ENCODE results near the gene MILR1. TPM values are rescaled to one million over a fixed set of nuclear protein-coding genes. Genes with fewer than 3 reads are reported as not detected.
A peak's percentile ranks its signal among the peaks of the same experiment; 100 is the strongest.
"Not testable (repeated sequence)": the region's sequence is repeated elsewhere in the genome, so short reads cannot be mapped to it uniquely, and the experiment has no call there.

MILR1 gene
- polyA plus RNA-seq, 6 donors from 2014 or later, result 5.7 to 52.7 (median 15.9) TPM

GRCh38 chr17:64439956-64440355 is 9.0 kb upstream of the MILR1 start:
- no peak for ATAC-seq (ENCODE audit: low read depth in 2 of 2)
- Mint-ChIP-seq H3K4me1 (peaks cover 17 to 31% (median 21%) of the 10 kb centered on the region in 3 donors), H3K9me3 (peaks cover 10 to 36% (median 32%) of the 10 kb centered on the region in 7 donors), H3K36me3 (peaks cover 13 to 14% of the 10 kb centered on the region in 2 donors), H3K27me3 (no peaks in the 10 kb centered on the region), H3K27ac (no peak overlapping the region), H3K4me3 (peak overlapping the region in 2 of 8 donors; percentile 53 to 73)
- no peak for DNase-seq

DNA sequence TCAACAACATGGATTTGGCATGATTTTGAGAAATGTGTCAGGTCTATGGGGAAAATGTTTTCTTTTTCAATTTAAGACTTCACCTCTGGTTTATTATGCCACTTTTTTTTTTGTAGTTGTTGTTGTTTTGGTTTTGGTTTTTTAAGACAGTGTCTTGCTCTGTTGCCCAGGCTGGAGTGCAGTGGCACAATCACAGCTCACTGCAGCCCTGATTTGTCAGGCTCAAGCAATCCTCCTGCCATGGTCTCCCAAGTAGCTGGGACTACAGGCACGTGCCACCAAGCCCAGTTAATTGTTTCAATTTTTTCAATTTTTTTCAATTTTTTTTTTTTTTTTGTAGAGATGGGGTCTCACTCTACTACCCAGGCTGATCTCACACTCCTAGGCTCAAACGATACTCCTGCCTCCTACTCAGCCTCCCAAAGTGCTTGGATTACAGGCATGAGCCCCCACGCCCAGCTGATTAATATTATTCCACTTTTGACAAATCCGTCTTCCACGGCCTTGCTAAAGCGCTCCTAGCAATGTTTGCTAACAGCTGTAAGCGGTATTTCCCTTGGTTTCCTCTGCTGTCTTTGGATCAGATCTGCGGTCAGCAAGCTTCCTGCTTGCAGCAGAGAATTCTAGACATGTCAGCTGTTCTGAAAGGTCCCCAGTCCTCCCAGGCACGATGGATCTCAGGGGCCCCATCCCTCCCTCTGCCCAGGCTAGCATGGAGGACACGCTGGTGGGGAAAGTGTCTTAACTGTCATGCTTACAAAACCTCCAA is 7.0 kb upstream of the MILR1 start:
- H3K4me1 Mint-ChIP-seq, result peaks cover 17 to 31% (median 21%) of the 10 kb centered on the region in 3 donors
- H3K36me3 Mint-ChIP-seq, result peaks cover 9 to 14% of the 10 kb centered on the region in 2 donors
- peak; percentile 57 to 72 for ATAC-seq (ENCODE audit: low read depth in 2 of 2)
- no peaks in the 10 kb centered on the region for H3K27me3 Mint-ChIP-seq
- no peak for DNase-seq
- peak overlapping the region; percentile 44 to 93 (median 76) for H3K27ac Mint-ChIP-seq
- peak overlapping the region in 7 of 8 donors; percentile 61 to 86 (median 66) for H3K4me3 Mint-ChIP-seq
- peaks cover 10 to 32% (median 28%) of the 10 kb centered on the region in 7 donors for H3K9me3 Mint-ChIP-seq

DNA sequence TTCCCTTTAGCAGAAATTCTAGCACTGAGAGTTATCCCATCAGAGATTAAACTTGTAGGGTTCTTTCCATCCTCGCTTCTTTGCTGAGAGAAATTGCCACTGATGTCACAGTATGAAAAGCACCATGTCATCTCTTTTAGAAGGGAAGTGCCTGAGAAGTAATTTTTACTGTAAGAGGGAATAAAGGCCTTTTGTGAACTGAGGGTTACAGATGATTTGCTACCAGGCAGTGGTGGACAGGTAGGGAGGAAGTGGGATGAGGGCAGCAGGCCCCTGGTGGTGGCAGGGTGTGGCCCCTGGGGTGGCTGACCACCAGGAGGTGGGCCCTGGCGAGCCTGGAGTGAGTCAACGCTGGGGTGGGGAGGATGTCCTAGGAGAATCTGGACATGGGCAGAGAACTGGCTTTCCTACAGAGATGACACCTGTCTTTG is 6.4 kb upstream of the MILR1 start:
- DNase-seq (no peak), ATAC-seq (ENCODE audit: low read depth in 2 of 2) (peak; percentile 28 to 49)
- Mint-ChIP-seq H3K4me3 (peak overlapping the region in 6 of 8 donors; percentile 61 to 86 (median 70)), H3K9me3 (peaks cover 10 to 26% (median 22%) of the 10 kb centered on the region in 7 donors), H3K27ac (peak overlapping the region in 4 of 6 donors; percentile 74 to 93 (median 80)), H3K36me3 (peaks cover 9 to 14% of the 10 kb centered on the region in 2 donors), H3K27me3 (no peaks in the 10 kb centered on the region), H3K4me1 (peaks cover 17 to 31% (median 21%) of the 10 kb centered on the region in 3 donors)

DNA sequence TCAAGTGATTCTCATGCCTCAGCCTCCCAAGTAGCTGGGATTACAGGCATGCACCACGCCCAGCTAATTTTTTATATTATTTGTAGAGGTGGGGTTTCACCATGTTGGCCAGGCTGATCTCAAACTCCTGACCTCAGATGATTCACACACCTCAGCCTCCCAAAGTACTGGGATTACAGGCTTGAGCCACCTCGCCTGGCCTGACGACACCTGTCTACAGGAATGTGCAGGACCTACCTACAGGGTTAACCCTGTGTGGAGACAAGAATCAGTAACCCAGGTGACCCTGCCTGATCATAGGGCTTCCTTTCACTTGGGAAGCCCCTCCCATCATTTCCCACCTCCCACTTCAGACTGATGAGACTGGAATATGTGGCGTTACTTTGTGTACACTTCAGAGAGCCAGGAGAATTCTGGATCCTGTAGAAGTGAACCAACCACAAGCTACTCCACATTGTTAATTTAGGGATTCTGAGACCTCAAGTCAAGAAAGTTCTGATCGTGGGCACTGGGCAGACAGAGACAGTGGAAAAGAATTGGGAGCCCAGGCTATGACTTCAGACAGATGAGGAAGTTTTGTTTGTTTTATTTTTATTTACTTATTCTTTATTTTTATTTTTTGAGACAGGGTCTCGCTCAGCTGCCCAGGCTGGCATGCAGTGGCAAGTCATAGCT is 5.7 kb upstream of the MILR1 start:
- Mint-ChIP-seq H3K27me3 (no peaks in the 10 kb centered on the region), H3K27ac (peak overlapping the region in 3 of 6 donors; percentile 16 to 94 (median 72)), H3K36me3 (peaks cover 9 to 14% of the 10 kb centered on the region in 2 donors), H3K9me3 (peaks cover 8 to 19% (median 15%) of the 10 kb centered on the region in 7 donors), H3K4me1 (peaks cover 17 to 33% (median 21%) of the 10 kb centered on the region in 3 donors), H3K4me3 (peak overlapping the region in 1 of 8 donors; percentile 65)
- ATAC-seq (ENCODE audit: low read depth in 2 of 2) (no peak), DNase-seq (no peak)

DNA sequence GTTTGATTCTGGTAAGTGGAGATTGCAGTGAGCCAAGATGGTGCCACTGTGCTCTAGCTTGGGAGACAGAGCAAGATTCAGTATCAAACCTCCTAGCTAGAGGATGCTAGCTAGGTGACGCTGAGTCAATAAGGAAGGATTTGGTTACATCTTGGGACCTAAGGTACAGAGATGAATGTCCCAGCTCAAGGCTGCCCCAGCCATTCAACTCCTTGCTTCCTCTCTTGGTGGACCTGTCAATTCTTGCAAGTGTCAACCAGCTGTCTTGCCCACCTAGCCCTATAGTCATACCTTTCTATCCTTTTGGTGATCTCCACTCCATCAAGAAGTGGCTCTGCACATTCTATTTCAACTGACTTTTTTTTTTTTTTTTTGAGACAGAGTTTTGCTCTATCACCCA is 1.4 kb upstream of the MILR1 start:
- Mint-ChIP-seq H3K4me3 (no peak overlapping the region), H3K36me3 (no peaks in the 10 kb centered on the region), H3K27ac (peak overlapping the region in 1 of 6 donors; percentile 80), H3K27me3 (no peaks in the 10 kb centered on the region), H3K9me3 (no peaks in the 10 kb centered on the region), H3K4me1 (peaks cover 24 to 56% (median 49%) of the 10 kb centered on the region in 3 donors)
- no peak for DNase-seq
- ATAC-seq (ENCODE audit: low read depth in 2 of 2), result no peak

GRCh38 chr17:64449545-64449944 is 630 bp downstream of the MILR1 start:
- DNase-seq (no peak), ATAC-seq (ENCODE audit: low read depth in 2 of 2) (no peak)
- Mint-ChIP-seq H3K4me1 (peaks cover 21 to 60% (median 47%) of the 10 kb centered on the region in 3 donors), H3K4me3 (peak overlapping the region; percentile 38 to 93 (median 86)), H3K36me3 (peaks cover 8 to 9% of the 10 kb centered on the region in 2 donors), H3K27me3 (no peaks in the 10 kb centered on the region), H3K9me3 (no peaks in the 10 kb centered on the region), H3K27ac (peak overlapping the region; percentile 81 to 98 (median 96))

DNA sequence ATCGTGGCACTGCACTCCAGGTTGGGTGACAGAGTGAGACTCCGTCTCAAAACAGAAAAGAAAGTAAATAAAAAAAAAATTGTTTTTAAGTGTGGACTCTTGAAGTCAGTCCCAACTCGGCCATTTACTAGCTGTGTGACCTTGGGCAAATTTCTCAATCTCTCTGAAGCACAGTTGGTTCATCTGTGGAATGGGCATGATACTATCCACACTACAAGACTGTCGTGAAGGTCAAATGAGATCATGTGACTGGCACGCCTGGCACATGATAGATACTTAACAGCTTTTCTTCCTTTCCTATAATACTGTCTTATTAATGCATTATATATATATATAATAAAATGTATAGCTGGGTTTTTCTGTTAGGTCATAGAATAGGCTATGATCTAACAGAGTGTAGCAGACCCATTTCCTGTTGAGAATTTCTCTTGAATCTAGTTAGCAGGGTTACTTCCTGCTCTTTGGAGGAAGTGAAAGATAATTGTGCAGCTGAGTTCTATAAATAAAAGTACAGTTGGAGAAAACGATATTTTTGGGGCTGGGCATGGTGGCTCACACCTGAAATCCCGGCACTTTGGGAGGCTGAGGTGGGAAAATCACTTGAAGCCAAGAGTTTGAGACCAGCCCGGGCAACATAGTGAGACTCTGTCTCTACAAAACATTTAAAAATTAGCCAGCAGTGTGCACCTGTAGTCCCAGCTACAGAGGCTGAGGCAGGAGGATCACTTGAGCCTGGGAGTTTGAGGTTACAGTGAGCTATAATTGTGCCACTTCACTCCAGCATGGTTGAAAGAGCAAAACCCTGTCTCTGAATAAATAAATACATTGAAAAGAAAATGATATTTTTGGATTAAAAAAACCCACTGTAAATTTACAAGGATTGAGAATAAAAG is 7.3 kb downstream of the MILR1 start:
- Mint-ChIP-seq H3K9me3 (peaks cover 0 to 4% (median 0%) of the 10 kb centered on the region in 7 donors), H3K27me3 (no peaks in the 10 kb centered on the region), H3K4me3 (peak overlapping the region; percentile 48 to 82 (median 76)), H3K27ac (peak overlapping the region; percentile 51 to 93 (median 86)), H3K36me3 (peaks cover 13 to 19% of the 10 kb centered on the region in 2 donors), H3K4me1 (peaks cover 29 to 82% (median 59%) of the 10 kb centered on the region in 3 donors)
- ATAC-seq (ENCODE audit: low read depth in 2 of 2) (peak; percentile 99), DNase-seq (peak; percentile 57)

GRCh38 chr17:64457156-64457555 is 8.2 kb downstream of the MILR1 start:
- ATAC-seq (ENCODE audit: low read depth in 2 of 2) (no peak), DNase-seq (no peak)
- peaks cover 0 to 4% (median 0%) of the 10 kb centered on the region in 7 donors for H3K9me3 Mint-ChIP-seq
- no peaks in the 10 kb centered on the region for H3K27me3 Mint-ChIP-seq
- H3K4me3 Mint-ChIP-seq, result peak overlapping the region in 6 of 8 donors; percentile 42 to 82 (median 65)
- peaks cover 33 to 74% (median 49%) of the 10 kb centered on the region in 3 donors for H3K4me1 Mint-ChIP-seq
- peak overlapping the region in 5 of 6 donors; percentile 51 to 94 (median 72) for H3K27ac Mint-ChIP-seq
- H3K36me3 Mint-ChIP-seq, result peaks cover 19 to 21% of the 10 kb centered on the region in 2 donors

- Mint-ChIP-seq H3K4me1 (peaks cover 27 to 59% (median 39%) of the 10 kb centered on the region in 3 donors), H3K36me3 (peaks cover 14 to 18% of the 10 kb centered on the region in 2 donors), H3K9me3 (peaks cover 0 to 4% (median 0%) of the 10 kb centered on the region in 7 donors), H3K27me3 (no peaks in the 10 kb centered on the region), H3K4me3 (peak overlapping the region in 2 of 8 donors; percentile 42 to 53), H3K27ac (peak overlapping the region in 3 of 6 donors; percentile 38 to 72 (median 43))
- ATAC-seq (ENCODE audit: low read depth in 2 of 2), result no peak
- DNase-seq, result no peak
Observed at GRCh38 chr17:64458756-64459155, 9.8 kb downstream of the MILR1 start.

GRCh38 chr17:64459284-64459747 is 10.4 kb downstream of the MILR1 start:
- peaks cover 0 to 4% (median 0%) of the 10 kb centered on the region in 7 donors for H3K9me3 Mint-ChIP-seq
- H3K4me1 Mint-ChIP-seq, result peaks cover 27 to 54% (median 38%) of the 10 kb centered on the region in 3 donors
- DNase-seq, result no peak
- peaks cover 13 to 16% of the 10 kb centered on the region in 2 donors for H3K36me3 Mint-ChIP-seq
- peak overlapping the region in 1 of 6 donors; percentile 43 for H3K27ac Mint-ChIP-seq
- no peaks in the 10 kb centered on the region for H3K27me3 Mint-ChIP-seq
- H3K4me3 Mint-ChIP-seq, result no peak overlapping the region
- no peak for ATAC-seq (ENCODE audit: low read depth in 2 of 2)

GRCh38 chr17:64459818-64460217 is 10.9 kb downstream of the MILR1 start:
- DNase-seq; ATAC-seq (ENCODE audit: low read depth in 2 of 2); H3K27ac Mint-ChIP-seq; H3K9me3 Mint-ChIP-seq; H3K27me3 Mint-ChIP-seq; H3K4me3 Mint-ChIP-seq: not testable (repeated sequence)
- H3K36me3 Mint-ChIP-seq, result peaks cover 13 to 14% of the 10 kb centered on the region in 2 donors
- H3K4me1 Mint-ChIP-seq, result peaks cover 27 to 49% (median 33%) of the 10 kb centered on the region in 3 donors

- Mint-ChIP-seq H3K27me3 (no peaks in the 10 kb centered on the region), H3K36me3 (peaks cover 10 to 13% of the 10 kb centered on the region in 2 donors), H3K4me3 (no peak overlapping the region), H3K27ac (peak overlapping the region in 2 of 6 donors; percentile 39 to 71), H3K9me3 (peaks cover 0 to 4% (median 0%) of the 10 kb centered on the region in 7 donors), H3K4me1 (peaks cover 27 to 41% (median 29%) of the 10 kb centered on the region in 3 donors)
- ATAC-seq (ENCODE audit: low read depth in 2 of 2) (no peak), DNase-seq (no peak)
Observed at GRCh38 chr17:64460955-64461354, 12.0 kb downstream of the MILR1 start.

Measured in naive B cell (primary cell).